Suprapubic skin (tissue), 4 donors: ENCODE data around the gene NFE2L2. TPM values are rescaled to one million over a fixed set of nuclear protein-coding genes. Genes with fewer than 3 reads are reported as not detected.

Experiments used
- DNase-seq, 2 donors: peaks; one replicate each; pipeline ENCODE4 v3.0.0-alpha.2; 2019; ENCODE audit warnings: low spot score in 2 of 2
- H3K27ac ChIP-seq: fragments of 200-600 bp; sonication (generic); one replicate; pipeline ENCODE4 v1.5.1; 2019
- H3K27me3 ChIP-seq: fragments of 200-600 bp; sonication (generic); one replicate; pipeline ENCODE4 v1.5.1; 2019
- H3K36me3 ChIP-seq: fragments of 200-600 bp; sonication (generic); one replicate; pipeline ENCODE4 v1.5.1; 2019
- H3K4me1 ChIP-seq: fragments of 200-600 bp; sonication (generic); one replicate; pipeline ENCODE4 v1.5.1; 2019
- H3K4me3 ChIP-seq: fragments of 200-600 bp; sonication (generic); one replicate; pipeline ENCODE4 v1.5.1; 2019; ENCODE audit warnings: mild to moderate bottlenecking
- H3K9me3 ChIP-seq: fragments of 200-600 bp; sonication (generic); one replicate; pipeline ENCODE4 v1.5.1; 2019
- CTCF ChIP-seq, 2 donors: fragments of 200-600 bp in 1 of 2; fragments of 450-650 bp in 1 of 2; sonication (generic) in 1 of 2; IDR thresholded peaks; one replicate each; pipeline ENCODE4 v1.5.1; 2016 to 2019; ENCODE audit warnings: antibody characterized with exemption in 2 of 2, mild to moderate bottlenecking in 1 of 2, moderate library complexity in 1 of 2
- EP300 ChIP-seq: sonication (generic); formaldehyde crosslinking; IDR thresholded peaks from one replicate; pipeline ENCODE4 v1.6.1; 2017; ENCODE audit warnings: antibody characterized with exemption
- POLR2A ChIP-seq, 2 donors: fragments of 450-650 bp; IDR thresholded peaks; one replicate each; pipeline ENCODE4 v1.6.1; 2017; ENCODE audit warnings: antibody characterized with exemption in 2 of 2, mild to moderate bottlenecking in 2 of 2, moderate library complexity in 2 of 2
- POLR2AphosphoS5 ChIP-seq, 3 donors: sonication (generic); formaldehyde crosslinking; IDR thresholded peaks; one replicate each; pipeline ENCODE4 v1.6.1; 2017; ENCODE audit warnings: antibody characterized with exemption in 3 of 3
- WGBS: methylation state at CpG from one replicate; pipeline ENCODE4 v1.1.5; 2018; 5-methylcytosine and 5-hydroxymethylcytosine counted together
- total RNA-seq, 4 donors: library from RNA; depleted of rRNA; stranded (reverse); fragments of >200 nt; gene quantifications; one replicate each; pipeline ENCODE4 v1.1.0, GENCODE V29; 2016

Gene NFE2L2
- total RNA-seq, 4 donors from 2014 or later = 130 to 180 (median 160) TPM

GRCh38 chr2:177289824-177290628, 25.5 kb upstream of the NFE2L2 start:
- no peak overlapping the region for H3K27ac ChIP-seq
- no peaks in the 10 kb centered on the region for H3K36me3 ChIP-seq
- H3K4me1 ChIP-seq = no peaks in the 10 kb centered on the region
- H3K27me3 ChIP-seq = no peaks in the 10 kb centered on the region
- WGBS = 70% methylated on average over 9 of the region's 9 CpGs
- no peaks in the 10 kb centered on the region for H3K9me3 ChIP-seq
- H3K4me3 ChIP-seq = no peak overlapping the region
- DNase-seq = no peak
- TF ChIP-seq POLR2A (IDR thresholded peaks at IDR 0.05) (no peak), EP300 (no peak), CTCF (IDR thresholded peaks at IDR 0.05) (no peak), POLR2AphosphoS5 (IDR thresholded peaks at IDR 0.05) (no peak)

GRCh38 chr2:177287814-177288213, 23.3 kb upstream of the NFE2L2 start:
- 86% methylated on average over 1 of the region's 1 CpG for WGBS
- Histone ChIP-seq H3K36me3 (no peaks in the 10 kb centered on the region), H3K9me3 (no peaks in the 10 kb centered on the region), H3K27ac (no peak overlapping the region), H3K4me1 (no peaks in the 10 kb centered on the region), H3K4me3 (no peak overlapping the region), H3K27me3 (no peaks in the 10 kb centered on the region)
- TF ChIP-seq POLR2A (IDR thresholded peaks at IDR 0.05) = no peak
- TF ChIP-seq CTCF (IDR thresholded peaks at IDR 0.05) = no peak
- no peak for TF ChIP-seq POLR2AphosphoS5 (IDR thresholded peaks at IDR 0.05)
- no peak for TF ChIP-seq EP300
- no peak for DNase-seq

GRCh38 chr2:177285892-177286715, 21.6 kb upstream of the NFE2L2 start:
- Histone ChIP-seq H3K9me3 (no peaks in the 10 kb centered on the region), H3K4me1 (peaks cover 12% of the 10 kb centered on the region), H3K27ac (no peak overlapping the region), H3K27me3 (no peaks in the 10 kb centered on the region), H3K4me3 (no peak overlapping the region), H3K36me3 (no peaks in the 10 kb centered on the region)
- no peak for TF ChIP-seq CTCF (IDR thresholded peaks at IDR 0.05)
- no peak for TF ChIP-seq EP300
- no peak for TF ChIP-seq POLR2AphosphoS5 (IDR thresholded peaks at IDR 0.05)
- no peak for TF ChIP-seq POLR2A (IDR thresholded peaks at IDR 0.05)
- DNase-seq = no peak
- WGBS = 66% methylated on average over 2 of the region's 2 CpGs

GRCh38 chr2:177284531-177284930, 20.0 kb upstream of the NFE2L2 start:
- WGBS = 95% methylated on average over 3 of the region's 3 CpGs
- no peaks in the 10 kb centered on the region for H3K36me3 ChIP-seq
- no peaks in the 10 kb centered on the region for H3K27me3 ChIP-seq
- no peak overlapping the region for H3K27ac ChIP-seq
- TF ChIP-seq EP300 (no peak), POLR2A (IDR thresholded peaks at IDR 0.05) (no peak), CTCF (IDR thresholded peaks at IDR 0.05) (no peak), POLR2AphosphoS5 (IDR thresholded peaks at IDR 0.05) (no peak)
- DNase-seq = no peak
- no peak overlapping the region for H3K4me3 ChIP-seq
- H3K9me3 ChIP-seq = no peaks in the 10 kb centered on the region
- peaks cover 15% of the 10 kb centered on the region for H3K4me1 ChIP-seq

GRCh38 chr2:177283906-177284305, 19.4 kb upstream of the NFE2L2 start:
- no peak for TF ChIP-seq POLR2A (IDR thresholded peaks at IDR 0.05)
- no peak for TF ChIP-seq CTCF (IDR thresholded peaks at IDR 0.05)
- no peak for TF ChIP-seq POLR2AphosphoS5 (IDR thresholded peaks at IDR 0.05)
- TF ChIP-seq EP300 = no peak
- Histone ChIP-seq H3K9me3 (no peaks in the 10 kb centered on the region), H3K27me3 (no peaks in the 10 kb centered on the region), H3K36me3 (no peaks in the 10 kb centered on the region), H3K4me1 (peaks cover 15% of the 10 kb centered on the region), H3K4me3 (no peak overlapping the region), H3K27ac (no peak overlapping the region)
- 80% methylated on average over 4 of the region's 4 CpGs for WGBS
- no peak for DNase-seq
